Duodenal mucosa (tissue), 2 donors: ENCODE results near the gene CELF4.

Experiments
- H3K27ac ChIP-seq: one replicate; pipeline ENCODE4 v1.7.0; 2013; ENCODE audit warnings: low read depth, low read length
- H3K27me3 ChIP-seq, 2 donors: one replicate each; pipeline ENCODE4 v1.7.0; 2013; ENCODE audit warnings: low read length in 2 of 2, control low read depth in 1 of 2; ENCODE audit not compliant: insufficient read depth in 2 of 2, control insufficient read depth in 1 of 2
- H3K36me3 ChIP-seq, 2 donors: one replicate each; pipeline ENCODE4 v1.7.0; 2013; ENCODE audit warnings: low read length in 2 of 2, control low read depth in 1 of 2; ENCODE audit not compliant: insufficient read depth in 2 of 2, control insufficient read depth in 1 of 2
- H3K4me1 ChIP-seq, 2 donors: one replicate each; pipeline ENCODE4 v1.7.0; 2013; ENCODE audit warnings: low read length in 2 of 2, control low read depth in 1 of 2; ENCODE audit not compliant: insufficient read depth in 2 of 2, control insufficient read depth in 1 of 2
- H3K4me3 ChIP-seq, 2 donors: one replicate each; pipeline ENCODE4 v1.7.0; 2013; ENCODE audit warnings: low read length in 2 of 2, low read depth in 1 of 2
- H3K9ac ChIP-seq, 2 donors: one replicate each; pipeline ENCODE4 v1.7.0; 2013; ENCODE audit warnings: low read length in 2 of 2, low read depth in 1 of 2
- H3K9me3 ChIP-seq, 2 donors: one replicate each; pipeline ENCODE4 v1.7.0; 2013; ENCODE audit warnings: low read length in 2 of 2, control low read depth in 1 of 2; ENCODE audit not compliant: control insufficient read depth in 1 of 2

Gene CELF4

DNA sequence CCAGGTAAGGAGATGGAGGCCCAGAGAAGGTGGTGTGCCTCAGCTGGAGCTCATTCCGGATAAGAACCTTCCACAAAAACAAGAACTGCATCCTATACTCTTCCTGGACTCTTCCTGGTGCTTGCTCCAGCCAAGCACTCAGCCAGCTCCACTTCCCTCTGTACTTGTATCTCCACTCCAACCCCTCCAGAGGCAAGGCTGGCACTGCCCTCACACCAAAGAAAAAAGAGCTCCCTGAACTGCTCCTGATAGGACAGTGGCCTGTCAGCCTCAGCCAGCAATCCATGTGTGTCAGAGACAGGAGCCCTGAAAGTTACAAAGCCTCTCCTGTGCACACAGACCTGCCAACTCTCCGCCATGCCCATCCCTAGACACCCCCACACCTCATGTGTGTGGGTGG lies 248.1 kb downstream of the CELF4 start:
- Histone ChIP-seq H3K9me3 (no peaks in the 10 kb centered on the region), H3K27ac (no peak overlapping the region), H3K9ac (no peak overlapping the region), H3K4me3 (no peak overlapping the region), H3K36me3 (no peaks in the 10 kb centered on the region), H3K4me1 (no peaks in the 10 kb centered on the region), H3K27me3 (peaks cover 0 to 3% of the 10 kb centered on the region in 2 donors)

DNA sequence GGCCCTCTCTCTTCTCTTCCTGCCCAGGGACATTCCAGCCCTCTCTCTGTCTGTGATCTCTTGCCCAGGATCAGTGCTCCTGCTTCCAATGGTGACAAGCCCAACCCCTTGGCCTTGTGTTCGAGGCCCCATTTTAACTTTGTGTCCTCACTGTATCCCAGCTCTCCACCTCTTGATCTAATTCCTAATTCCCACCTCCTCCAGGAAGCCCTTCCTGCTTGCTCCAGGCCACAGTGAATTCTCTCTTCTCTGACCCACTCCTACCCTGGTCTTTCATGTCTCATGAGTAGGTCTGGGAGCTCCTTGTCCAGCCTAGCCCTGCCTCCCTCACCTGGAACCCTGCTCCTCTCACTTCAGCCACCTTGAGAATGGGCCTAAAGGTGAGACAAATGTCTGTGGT lies 249.1 kb downstream of the CELF4 start:
- H3K27ac ChIP-seq = no peak overlapping the region
- H3K4me3 ChIP-seq = no peak overlapping the region
- no peaks in the 10 kb centered on the region for H3K36me3 ChIP-seq
- H3K27me3 ChIP-seq = peaks cover 0 to 3% of the 10 kb centered on the region in 2 donors
- no peak overlapping the region for H3K9ac ChIP-seq
- H3K4me1 ChIP-seq = no peaks in the 10 kb centered on the region
- no peaks in the 10 kb centered on the region for H3K9me3 ChIP-seq

GRCh38 chr18:37315935-37316334 lies 249.7 kb downstream of the CELF4 start:
- Histone ChIP-seq H3K9me3 (no peaks in the 10 kb centered on the region), H3K4me3 (no peak overlapping the region), H3K27me3 (no peaks in the 10 kb centered on the region)

DNA sequence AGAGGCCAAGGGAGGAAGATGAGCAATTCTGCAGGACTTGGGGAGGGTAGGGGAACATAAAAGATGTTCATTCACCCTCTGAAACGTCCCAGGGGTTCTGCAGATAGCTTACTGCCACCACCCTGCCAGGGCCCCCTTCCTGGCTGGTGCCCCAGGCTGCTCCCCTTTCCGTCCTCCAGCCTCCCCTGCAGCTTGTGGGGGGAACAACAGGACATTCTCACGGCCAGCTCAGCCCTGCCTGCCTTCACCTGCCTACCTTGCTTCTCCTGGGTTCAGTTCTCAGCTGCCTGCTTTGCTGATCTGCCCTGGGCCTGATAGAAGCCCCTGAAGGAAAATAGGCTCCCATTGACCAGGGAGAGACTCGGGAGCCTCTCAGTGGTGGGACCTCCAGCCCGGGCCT lies 251.1 kb downstream of the CELF4 start:
- no peak overlapping the region for H3K9ac ChIP-seq
- no peaks in the 10 kb centered on the region for H3K4me1 ChIP-seq
- H3K4me3 ChIP-seq = no peak overlapping the region
- H3K36me3 ChIP-seq = no peaks in the 10 kb centered on the region
- H3K9me3 ChIP-seq = no peaks in the 10 kb centered on the region
- no peak overlapping the region for H3K27ac ChIP-seq
- H3K27me3 ChIP-seq = no peaks in the 10 kb centered on the region

More at GRCh38 chr18:37315935-37316334, 249.7 kb downstream of the CELF4 start:
- no peak overlapping the region for H3K27ac ChIP-seq
- no peak overlapping the region for H3K9ac ChIP-seq
- H3K4me1 ChIP-seq = no peaks in the 10 kb centered on the region
- no peaks in the 10 kb centered on the region for H3K36me3 ChIP-seq

GRCh38 chr18:37313624-37314023 lies 252.0 kb downstream of the CELF4 start:
- Histone ChIP-seq H3K27me3 (no peaks in the 10 kb centered on the region), H3K9me3 (no peaks in the 10 kb centered on the region)

DNA sequence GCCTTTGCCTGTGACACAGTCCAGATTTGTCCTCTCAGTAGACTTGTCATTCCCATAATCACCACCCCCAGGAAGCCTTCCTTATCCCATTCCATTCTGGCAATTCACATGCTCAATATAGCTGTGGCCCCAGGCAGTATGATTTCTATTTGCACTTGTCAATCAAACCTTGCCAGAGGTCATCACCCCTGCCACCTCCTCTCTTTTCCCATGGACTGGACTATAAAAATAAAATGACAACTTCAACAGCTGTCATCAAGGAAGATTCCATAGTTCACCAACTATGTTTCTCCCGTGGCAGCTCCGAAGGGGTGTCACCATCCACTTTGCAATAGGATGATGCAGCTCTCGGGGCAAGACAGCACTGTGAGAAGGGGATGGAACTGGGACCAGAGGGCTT lies 255.7 kb downstream of the CELF4 start:
- no peak overlapping the region for H3K9ac ChIP-seq
- H3K4me1 ChIP-seq = no peaks in the 10 kb centered on the region
- no peaks in the 10 kb centered on the region for H3K36me3 ChIP-seq
- no peaks in the 10 kb centered on the region for H3K9me3 ChIP-seq
- no peaks in the 10 kb centered on the region for H3K27me3 ChIP-seq
- no peak overlapping the region for H3K27ac ChIP-seq
- H3K4me3 ChIP-seq = no peak overlapping the region

More at GRCh38 chr18:37313624-37314023, 252.0 kb downstream of the CELF4 start:
- Histone ChIP-seq H3K36me3 (no peaks in the 10 kb centered on the region), H3K27ac (no peak overlapping the region), H3K4me3 (no peak overlapping the region), H3K4me1 (no peaks in the 10 kb centered on the region), H3K9ac (no peak overlapping the region)

DNA sequence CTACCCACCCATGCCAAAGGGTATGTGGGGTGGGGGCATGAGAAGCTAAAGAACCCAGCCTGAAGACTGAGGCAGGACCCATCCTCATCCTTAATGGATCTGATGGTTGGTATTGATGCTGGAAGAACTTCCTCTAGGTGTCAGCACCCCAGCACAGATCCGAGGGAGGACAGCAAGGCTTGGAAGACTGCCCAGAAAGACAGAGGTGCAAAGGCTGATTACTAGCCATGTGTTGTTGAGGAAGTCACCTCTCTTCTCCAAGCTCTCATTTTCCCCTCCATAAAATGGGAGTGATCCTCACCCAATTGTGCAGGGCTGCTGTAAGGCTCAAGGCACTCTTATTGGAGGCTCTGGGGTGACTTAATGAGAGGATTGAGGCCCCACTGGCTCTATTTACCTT lies 256.5 kb downstream of the CELF4 start:
- no peaks in the 10 kb centered on the region for H3K4me1 ChIP-seq
- no peak overlapping the region for H3K9ac ChIP-seq
- H3K27ac ChIP-seq = no peak overlapping the region

DNA sequence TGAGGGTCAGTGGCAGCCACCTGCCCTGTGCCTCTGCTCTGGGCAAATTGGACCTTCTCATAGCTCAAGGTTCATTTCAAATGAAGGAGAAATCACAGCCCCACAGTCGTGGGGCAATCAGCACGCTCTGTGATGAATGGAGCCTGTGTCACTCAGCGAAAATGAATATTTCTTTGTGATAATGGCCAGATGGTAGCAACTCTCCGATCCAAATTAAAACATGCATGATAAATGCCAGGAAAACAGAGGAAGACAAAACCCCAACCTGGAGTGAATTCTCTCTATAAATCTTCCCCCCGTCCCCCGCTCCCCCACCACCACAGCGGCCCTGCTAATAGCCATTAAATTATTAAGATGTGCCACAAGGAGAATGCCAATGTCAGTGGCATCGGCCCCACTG lies 258.4 kb downstream of the CELF4 start:
- Histone ChIP-seq H3K4me3 (no peak overlapping the region), H3K9me3 (no peaks in the 10 kb centered on the region), H3K4me1 (no peaks in the 10 kb centered on the region), H3K27me3 (no peaks in the 10 kb centered on the region), H3K9ac (no peak overlapping the region), H3K27ac (no peak overlapping the region), H3K36me3 (no peaks in the 10 kb centered on the region)

More for the DNA sequence above, 256.5 kb downstream of the CELF4 start:
- Histone ChIP-seq H3K9me3 (no peaks in the 10 kb centered on the region), H3K4me3 (no peak overlapping the region), H3K36me3 (no peaks in the 10 kb centered on the region), H3K27me3 (no peaks in the 10 kb centered on the region)

GRCh38 chr18:37306432-37306831 lies 259.2 kb downstream of the CELF4 start:
- no peaks in the 10 kb centered on the region for H3K36me3 ChIP-seq
- H3K4me3 ChIP-seq = no peak overlapping the region
- no peaks in the 10 kb centered on the region for H3K27me3 ChIP-seq
- H3K9ac ChIP-seq = no peak overlapping the region
- no peak overlapping the region for H3K27ac ChIP-seq
- no peaks in the 10 kb centered on the region for H3K9me3 ChIP-seq
- H3K4me1 ChIP-seq = no peaks in the 10 kb centered on the region

DNA sequence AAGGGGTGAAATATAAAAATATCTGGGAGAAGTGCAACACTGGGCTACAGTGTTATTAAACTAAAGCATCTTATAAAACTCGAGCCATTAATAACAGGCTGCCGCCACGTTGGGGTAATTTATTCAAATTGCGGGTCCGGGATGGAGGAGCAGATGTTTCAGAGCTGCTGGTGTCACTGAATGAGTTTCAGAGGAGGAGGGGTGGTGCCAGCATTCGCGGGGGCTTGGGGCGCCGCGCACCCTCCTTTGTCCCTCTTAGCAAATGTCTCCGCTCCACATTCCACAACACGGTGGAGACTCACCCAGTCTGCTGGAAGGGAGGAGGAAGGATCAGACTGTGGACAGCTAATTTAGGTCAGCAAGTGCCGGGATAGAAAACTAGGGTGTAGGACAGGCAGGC lies 260.5 kb downstream of the CELF4 start:
- Histone ChIP-seq H3K4me1 (no peaks in the 10 kb centered on the region), H3K9me3 (no peaks in the 10 kb centered on the region), H3K9ac (no peak overlapping the region), H3K27ac (no peak overlapping the region), H3K4me3 (no peak overlapping the region), H3K27me3 (no peaks in the 10 kb centered on the region), H3K36me3 (no peaks in the 10 kb centered on the region)
